BJ (cell line): ENCODE data around the gene AKIRIN2. TPM values are rescaled to one million over a fixed set of nuclear protein-coding genes. Genes with fewer than 3 reads are reported as not detected.
"Not testable (repeated sequence)": the region's sequence is repeated elsewhere in the genome, so short reads cannot be mapped to it uniquely, and the experiment has no call there.

Experiments
- CTCF ChIA-PET: fragments of 350-600 bp; formaldehyde crosslinking; extraction: SDS; loops from one replicate; lab custom pipeline; 2021; ENCODE audit warnings: antibody characterized with exemption, inconsistent platforms; lab: Yijun Ruan, JAX
- POLR2A ChIA-PET: fragments of 300-600 bp; sonication (Branson Sonifier 250); formaldehyde crosslinking; extraction: SDS; loops from one replicate; lab custom pipeline; 2021; ENCODE audit warnings: antibody characterized with exemption; lab: Charles Lee
- DNase-seq: peaks from one replicate; pipeline ENCODE4 v3.0.0-alpha.2; 2011; ENCODE audit warnings: low read depth
- H3K27me3 ChIP-seq: 2 replicates; pipeline ENCODE4 v1.6.0; 2011; ENCODE audit warnings: low read length; ENCODE audit not compliant: control insufficient read depth, insufficient read depth
- H3K36me3 ChIP-seq: 2 replicates; pipeline ENCODE4 v1.5.1; 2011; ENCODE audit warnings: low read length; ENCODE audit not compliant: control insufficient read depth, insufficient read depth
- H3K4me3 ChIP-seq: 2 replicates; pipeline ENCODE4 v1.5.1; 2011; ENCODE audit warnings: low read depth, mild to moderate bottlenecking, control low read depth, low read length
- polyA plus RNA-seq: library from polyadenylated mRNA; depleted of rRNA; stranded (reverse); fragments of >200 nt; gene quantifications from 2 replicates; pipeline ENCODE4 v1.2.3, GENCODE V29; 2011
- TF ChIP-seq, protein P1 (sequence below): IDR thresholded peaks from 2 replicates; pipeline ENCODE4 v1.5.1; 2011; ENCODE audit warnings: low read depth, mild to moderate bottlenecking, control low read depth, inconsistent platforms, low read length, moderate library complexity; ENCODE audit not compliant: insufficient read depth

The AKIRIN2 gene
- polyA plus RNA-seq, 1 experiment = 8.1 TPM

DNA sequence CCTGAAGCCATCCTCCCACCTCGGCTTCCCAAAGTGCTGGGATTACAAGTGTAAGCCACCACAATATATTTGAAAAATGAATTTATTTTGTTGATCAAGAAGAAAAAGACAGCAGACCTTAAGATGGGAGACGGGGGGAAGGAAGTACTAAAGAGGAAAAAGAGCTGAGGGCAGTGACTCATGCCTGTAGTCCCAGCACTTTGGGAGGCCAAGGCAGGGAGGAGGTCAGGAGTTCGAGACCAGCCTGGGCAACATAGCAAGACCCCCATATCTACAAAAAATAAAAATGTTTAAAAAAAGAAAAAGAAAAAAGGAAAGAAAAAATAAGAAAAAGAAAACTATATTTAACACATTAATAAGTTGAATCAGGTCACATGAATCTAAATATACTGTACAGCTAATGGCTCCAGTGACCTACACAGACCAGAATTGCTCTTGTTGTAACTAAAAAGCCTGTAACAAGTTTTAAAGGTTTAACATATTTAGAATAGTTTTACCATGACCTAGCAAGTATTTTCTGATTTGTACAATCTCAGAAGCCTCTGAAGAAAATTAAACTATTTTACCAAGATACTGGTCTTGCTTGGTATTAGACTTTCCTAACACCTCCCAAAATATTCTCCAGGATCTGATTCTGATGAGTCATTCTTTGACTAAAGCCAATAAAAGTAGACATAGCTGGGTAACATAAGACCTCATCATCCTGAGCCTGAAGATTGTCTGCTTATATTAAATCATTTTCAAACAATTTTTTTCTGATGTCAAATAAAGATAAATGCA lies 4.3 kb upstream of the AKIRIN2 start:
- TF ChIP-seq, protein P1, sequence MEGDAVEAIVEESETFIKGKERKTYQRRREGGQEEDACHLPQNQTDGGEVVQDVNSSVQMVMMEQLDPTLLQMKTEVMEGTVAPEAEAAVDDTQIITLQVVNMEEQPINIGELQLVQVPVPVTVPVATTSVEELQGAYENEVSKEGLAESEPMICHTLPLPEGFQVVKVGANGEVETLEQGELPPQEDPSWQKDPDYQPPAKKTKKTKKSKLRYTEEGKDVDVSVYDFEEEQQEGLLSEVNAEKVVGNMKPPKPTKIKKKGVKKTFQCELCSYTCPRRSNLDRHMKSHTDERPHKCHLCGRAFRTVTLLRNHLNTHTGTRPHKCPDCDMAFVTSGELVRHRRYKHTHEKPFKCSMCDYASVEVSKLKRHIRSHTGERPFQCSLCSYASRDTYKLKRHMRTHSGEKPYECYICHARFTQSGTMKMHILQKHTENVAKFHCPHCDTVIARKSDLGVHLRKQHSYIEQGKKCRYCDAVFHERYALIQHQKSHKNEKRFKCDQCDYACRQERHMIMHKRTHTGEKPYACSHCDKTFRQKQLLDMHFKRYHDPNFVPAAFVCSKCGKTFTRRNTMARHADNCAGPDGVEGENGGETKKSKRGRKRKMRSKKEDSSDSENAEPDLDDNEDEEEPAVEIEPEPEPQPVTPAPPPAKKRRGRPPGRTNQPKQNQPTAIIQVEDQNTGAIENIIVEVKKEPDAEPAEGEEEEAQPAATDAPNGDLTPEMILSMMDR = no peak
- DNase-seq = peak; percentile 80
- Histone ChIP-seq H3K4me3 (no peak overlapping the region), H3K36me3 (no peaks in the 10 kb centered on the region), H3K27me3 (no peaks in the 10 kb centered on the region)
- ChIA-PET POLR2A (no interaction called here), CTCF (interaction anchor here (0.5 to 1.3 kb wide), 3 partner anchors 17 to 1215 kb away, joined by 3 to 5 read pairs (median 3); no protein-coding TSS in a partner anchor)

DNA sequence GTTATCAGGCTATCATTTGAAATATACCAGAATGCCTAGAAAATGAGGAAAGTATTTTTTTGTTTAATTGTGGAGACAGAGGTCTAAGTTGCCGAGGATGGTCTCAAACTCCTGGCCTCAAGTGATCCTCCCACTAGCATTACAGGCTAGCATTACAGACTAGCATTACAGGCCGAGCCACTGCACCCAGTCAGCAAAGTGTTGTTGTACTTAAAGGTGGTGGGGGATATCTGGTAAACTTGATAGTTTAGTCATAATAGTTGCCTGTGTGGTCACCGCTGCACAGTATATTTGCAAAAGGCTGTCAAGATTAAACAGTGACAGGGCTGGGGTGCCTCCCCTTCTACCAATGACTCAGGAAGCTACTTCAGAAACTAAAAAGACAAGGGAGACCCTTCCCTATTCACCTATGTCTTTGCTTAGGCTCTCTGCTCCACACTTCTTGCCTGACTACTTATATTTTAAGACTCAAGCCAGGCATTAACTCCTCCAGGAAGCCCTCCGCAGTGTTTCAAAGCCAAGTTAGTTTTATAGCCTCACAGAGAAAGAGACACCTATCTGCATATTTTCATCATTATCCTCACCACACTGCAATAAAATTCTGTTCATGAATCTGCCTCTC lies 3.1 kb upstream of the AKIRIN2 start:
- ChIA-PET POLR2A (no interaction called here), CTCF (interaction anchor here (1.2 kb wide), 1 partner anchor 18 kb away, joined by 3 read pairs; no protein-coding TSS in a partner anchor)
- DNase-seq = no peak
- Histone ChIP-seq H3K27me3 (no peaks in the 10 kb centered on the region), H3K4me3 (no peak overlapping the region), H3K36me3 (no peaks in the 10 kb centered on the region)
- TF ChIP-seq, protein P1 = no peak

DNA sequence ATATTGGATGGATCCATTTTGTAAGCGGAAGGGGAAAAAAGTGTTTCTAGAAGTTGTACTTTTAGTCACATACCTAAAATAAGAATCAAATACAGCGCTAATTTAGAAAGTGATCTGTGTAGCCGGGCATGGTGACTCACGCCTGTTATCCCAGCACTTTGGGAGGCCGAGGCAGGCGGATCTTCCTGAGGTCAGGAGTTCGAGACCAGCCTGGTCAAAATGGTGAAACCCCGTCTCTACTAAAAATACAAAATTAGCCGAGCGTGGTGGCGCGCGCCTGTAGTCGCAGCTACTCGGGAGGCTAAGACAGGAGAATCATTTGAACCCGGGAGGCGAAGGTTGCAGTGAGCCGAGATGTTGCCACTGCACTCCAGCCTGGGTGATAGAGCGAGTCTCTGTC lies 1.0 kb upstream of the AKIRIN2 start:
- POLR2A ChIA-PET = interaction anchor here (1.0 kb wide), 1 partner anchor 20 kb away, joined by 3 read pairs; no protein-coding TSS in a partner anchor
- H3K36me3 ChIP-seq, CTCF ChIA-PET, DNase-seq, H3K27me3 ChIP-seq: not testable (repeated sequence)
- peak overlapping the region; percentile 81 for H3K4me3 ChIP-seq

DNA sequence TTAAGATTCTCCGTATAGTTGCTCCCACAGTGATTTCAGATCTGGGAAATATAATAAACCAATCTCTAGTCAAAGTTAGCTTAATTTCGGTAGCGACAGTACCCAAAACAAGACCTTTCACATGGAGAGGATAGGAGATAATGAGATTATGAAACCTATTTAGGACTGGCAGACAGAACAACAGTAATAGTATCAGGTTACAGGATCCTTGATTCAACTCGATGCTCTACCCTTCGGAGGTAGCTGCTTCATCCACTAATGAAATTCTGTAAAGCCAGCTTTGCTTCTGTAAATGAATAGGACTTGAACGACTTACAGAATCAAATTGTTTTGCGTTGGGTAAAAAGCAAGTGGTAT lies 534 bp upstream of the AKIRIN2 start:
- Histone ChIP-seq H3K4me3 (peak overlapping the region; percentile 81), H3K27me3 (no peaks in the 10 kb centered on the region), H3K36me3 (no peaks in the 10 kb centered on the region)
- no peak for DNase-seq
- TF ChIP-seq, protein P1 = no peak
- ChIA-PET POLR2A (interaction anchor here (0.6 to 1.0 kb wide), 2 partner anchors 21 to 114 kb away, joined by 3 read pairs; no protein-coding TSS in a partner anchor), CTCF (no interaction called here)

DNA sequence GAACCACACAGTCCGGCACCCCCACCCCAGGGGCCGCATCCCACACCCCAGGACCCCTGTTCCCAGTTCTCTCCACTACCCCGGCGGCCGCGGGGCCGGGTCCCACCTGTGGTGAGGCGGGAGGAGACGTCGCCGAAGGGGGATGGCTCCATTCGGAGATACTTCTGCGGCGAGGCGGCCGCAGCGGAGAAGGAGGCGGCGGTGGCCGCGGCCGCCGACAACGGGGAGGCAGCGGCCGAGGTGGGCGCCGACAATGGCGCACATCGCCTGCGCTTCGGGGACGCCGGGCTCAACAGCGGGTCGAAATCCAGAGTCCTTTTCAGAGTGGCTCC lies 723 bp downstream of the AKIRIN2 start:
- CTCF ChIA-PET = no interaction called here

More for the DNA sequence above, 723 bp downstream of the AKIRIN2 start:
- no peak for DNase-seq
- no peaks in the 10 kb centered on the region for H3K27me3 ChIP-seq
- TF ChIP-seq, protein P1 = no peak
- H3K36me3 ChIP-seq = no peaks in the 10 kb centered on the region
- POLR2A ChIA-PET = no interaction called here
- H3K4me3 ChIP-seq = peak overlapping the region; percentile 81
